Amniotic epithelial cell (primary cell): ENCODE results near the gene KCTD15.

ENCODE experiments used
- DNase-seq: peaks from one replicate; pipeline ENCODE4 v3.0.0-alpha.2; 2010; ENCODE audit warnings: low read depth

Gene KCTD15, protein sequence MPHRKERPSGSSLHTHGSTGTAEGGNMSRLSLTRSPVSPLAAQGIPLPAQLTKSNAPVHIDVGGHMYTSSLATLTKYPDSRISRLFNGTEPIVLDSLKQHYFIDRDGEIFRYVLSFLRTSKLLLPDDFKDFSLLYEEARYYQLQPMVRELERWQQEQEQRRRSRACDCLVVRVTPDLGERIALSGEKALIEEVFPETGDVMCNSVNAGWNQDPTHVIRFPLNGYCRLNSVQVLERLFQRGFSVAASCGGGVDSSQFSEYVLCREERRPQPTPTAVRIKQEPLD

DNA sequence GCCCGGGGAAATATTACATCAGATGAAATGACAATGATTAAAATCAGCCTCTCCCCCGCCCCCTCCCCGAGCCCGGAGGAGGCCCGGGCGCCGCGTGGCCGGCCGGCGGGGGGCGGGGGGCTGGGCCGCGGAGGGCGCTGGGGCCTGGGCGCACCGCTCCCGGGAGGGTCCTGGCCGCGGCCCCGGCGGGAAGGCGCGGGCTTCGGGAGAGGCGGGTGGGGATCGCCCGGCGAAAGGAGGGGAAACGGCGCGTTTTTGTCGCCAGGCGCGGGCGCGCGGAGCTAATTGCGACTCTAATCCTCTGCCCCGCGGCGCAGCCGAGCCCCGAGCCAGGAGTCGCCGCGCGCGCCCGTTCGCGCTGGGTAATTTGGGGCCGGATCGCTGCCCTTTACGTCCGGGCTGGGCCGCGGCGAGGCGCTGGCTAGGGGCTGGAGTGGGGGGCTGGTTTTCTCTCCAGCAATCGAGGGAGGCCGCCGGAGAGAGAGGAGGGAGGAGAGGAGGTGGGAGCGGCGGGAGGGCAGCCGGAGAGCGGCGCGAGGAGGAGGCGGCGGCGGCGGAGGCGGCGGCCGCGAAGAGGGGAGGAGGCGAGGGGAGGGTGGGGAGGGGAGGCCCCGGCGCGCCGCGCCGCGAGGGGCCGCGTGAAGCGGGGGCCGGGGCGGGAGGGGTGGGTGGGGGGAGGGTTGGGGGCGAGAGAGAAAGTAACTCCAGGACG lies at the start of gene KCTD15:
TSS of gene KCTD15 (plus strand) at position 707 of the 712 bp plus-strand sequence. CDS start 3,585 bp downstream, outside the sequence.
- DNase-seq, result peak; percentile 56

GRCh38 chr19:33747273-33747672 lies 49.4 kb upstream of the KCTD15 start:
- DNase-seq, result no peak

GRCh38 chr19:33748231-33748630 lies 48.4 kb upstream of the KCTD15 start:
- DNase-seq, result no peak

- no peak for DNase-seq
Observed at GRCh38 chr19:33749016-33749415, 47.7 kb upstream of the KCTD15 start.

DNA sequence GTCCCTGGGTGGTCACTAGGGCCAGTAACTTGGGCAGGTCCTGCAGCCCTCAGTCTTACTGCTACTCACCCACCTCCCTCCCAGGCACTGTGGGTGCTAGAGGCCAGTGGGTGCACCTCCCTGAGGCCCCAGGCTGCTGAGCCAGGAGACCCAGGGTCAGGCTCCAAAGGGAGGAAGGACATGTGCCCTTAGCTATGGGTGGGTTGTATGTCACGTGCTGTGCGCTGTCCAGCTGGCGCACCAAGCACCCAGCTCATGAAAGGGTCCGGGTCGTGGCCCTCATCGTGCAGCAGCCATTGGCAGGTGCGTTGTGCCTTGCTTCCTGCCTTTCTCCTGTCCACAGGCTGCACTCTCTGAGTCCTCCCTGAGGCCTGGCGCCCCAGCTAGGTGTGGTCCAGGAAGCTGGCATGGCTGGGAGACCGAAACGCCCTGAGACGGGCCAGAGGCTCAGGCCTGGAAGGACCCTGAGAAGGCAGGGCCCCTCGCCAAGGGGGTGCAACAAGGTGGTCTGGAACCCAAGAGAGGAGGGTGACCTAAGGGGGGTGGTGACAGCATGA lies 47.0 kb upstream of the KCTD15 start:
- no peak for DNase-seq

GRCh38 chr19:33750587-33751435 lies 45.9 kb upstream of the KCTD15 start:
- DNase-seq, result no peak

- DNase-seq, result no peak
Observed at GRCh38 chr19:33751436-33751770, 45.3 kb upstream of the KCTD15 start.

- no peak for DNase-seq
Observed at GRCh38 chr19:33752018-33752800, 44.5 kb upstream of the KCTD15 start.

- no peak for DNase-seq
Observed at GRCh38 chr19:33752945-33753344, 43.7 kb upstream of the KCTD15 start.

GRCh38 chr19:33754361-33754760 lies 42.3 kb upstream of the KCTD15 start:
- no peak for DNase-seq

DNA sequence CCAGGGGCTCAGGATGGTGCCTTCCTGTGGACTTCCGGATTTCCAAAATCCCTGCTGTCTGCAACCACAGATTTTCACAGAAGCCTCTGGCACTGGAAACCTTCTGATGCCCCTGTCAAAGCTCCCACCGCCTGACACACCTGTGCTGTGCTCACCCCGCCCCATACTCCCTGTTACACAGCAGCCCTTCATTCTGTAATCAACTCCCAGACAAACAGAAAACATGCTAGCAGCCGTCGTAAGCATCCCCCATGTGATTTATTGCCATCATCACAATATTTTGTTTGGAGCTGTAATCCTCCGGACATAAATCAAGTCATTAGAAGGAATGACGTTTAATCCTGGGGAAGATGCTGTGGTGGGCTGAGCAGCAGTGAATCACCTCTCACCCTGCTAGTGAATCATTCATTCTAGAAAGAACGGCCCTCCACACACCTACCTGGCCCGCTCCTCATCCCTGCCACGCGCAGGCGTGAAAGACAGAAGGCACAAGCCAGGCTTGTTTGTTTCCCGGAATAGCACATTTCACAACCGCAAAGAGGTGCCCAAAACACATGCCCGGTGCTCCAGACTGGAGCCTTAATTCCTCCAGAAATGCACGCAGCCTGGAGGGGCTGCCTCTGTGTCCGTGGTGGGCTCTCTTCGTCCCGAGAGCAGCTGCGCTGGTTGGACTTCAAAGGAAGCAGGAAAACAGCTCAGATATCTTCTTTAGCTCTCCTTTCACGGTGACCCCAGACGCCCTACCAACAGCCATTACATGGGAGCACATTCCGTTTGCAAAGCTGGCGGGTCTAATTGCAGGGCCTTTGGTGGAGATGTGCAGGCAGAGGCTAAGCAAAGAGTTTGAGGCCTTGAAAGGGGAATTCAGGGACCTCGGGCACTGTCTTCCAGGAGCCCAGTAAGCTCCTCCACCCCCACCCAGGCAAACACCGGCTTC lies 41.3 kb upstream of the KCTD15 start:
- no peak for DNase-seq

DNA sequence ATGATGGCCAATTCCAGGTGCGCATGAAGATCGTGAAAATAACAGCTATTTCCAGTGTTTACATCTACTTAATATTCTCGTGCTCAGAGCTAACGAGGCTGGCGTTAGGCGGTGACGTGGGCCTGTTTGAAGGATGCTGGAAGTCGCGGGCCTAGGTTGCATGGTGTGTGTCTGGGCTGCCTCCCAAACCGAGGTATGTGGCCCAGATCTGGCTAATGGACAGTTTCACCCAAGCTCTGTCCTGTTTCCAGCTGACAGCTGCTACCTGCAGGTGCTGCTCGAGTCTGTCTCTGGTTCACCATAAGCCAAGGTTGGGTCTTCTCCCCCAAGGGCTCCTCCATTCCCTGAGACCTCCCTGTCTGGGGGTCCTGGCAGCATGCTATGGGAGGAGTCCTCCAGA lies 40.5 kb upstream of the KCTD15 start:
- no peak for DNase-seq

DNA sequence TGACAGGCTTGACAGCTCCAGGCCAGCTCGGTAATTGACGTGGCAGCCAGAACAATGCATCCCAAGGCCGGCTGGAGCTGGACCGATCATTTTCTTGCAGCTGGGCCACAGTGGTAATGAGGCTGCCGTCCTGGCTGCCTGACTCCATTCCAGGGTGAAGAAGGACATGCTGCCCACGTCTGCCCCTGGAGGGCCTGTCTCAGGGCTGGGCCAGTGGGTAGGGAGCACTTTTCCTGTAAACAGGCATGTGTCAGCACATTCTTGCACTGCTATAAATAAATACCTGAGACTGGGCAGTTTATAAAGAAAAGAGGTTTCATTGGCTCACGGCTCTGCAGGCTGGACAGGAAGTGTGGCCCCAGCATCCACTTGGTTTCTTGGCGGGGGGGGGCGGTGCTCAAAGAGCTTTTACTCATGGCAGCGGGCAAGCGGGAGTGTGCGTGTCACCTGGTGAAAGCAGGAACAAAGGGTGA lies 38.1 kb upstream of the KCTD15 start:
- DNase-seq, result peak; percentile 4

- DNase-seq, result no peak
Observed at GRCh38 chr19:33759356-33759755, 37.3 kb upstream of the KCTD15 start.

DNA sequence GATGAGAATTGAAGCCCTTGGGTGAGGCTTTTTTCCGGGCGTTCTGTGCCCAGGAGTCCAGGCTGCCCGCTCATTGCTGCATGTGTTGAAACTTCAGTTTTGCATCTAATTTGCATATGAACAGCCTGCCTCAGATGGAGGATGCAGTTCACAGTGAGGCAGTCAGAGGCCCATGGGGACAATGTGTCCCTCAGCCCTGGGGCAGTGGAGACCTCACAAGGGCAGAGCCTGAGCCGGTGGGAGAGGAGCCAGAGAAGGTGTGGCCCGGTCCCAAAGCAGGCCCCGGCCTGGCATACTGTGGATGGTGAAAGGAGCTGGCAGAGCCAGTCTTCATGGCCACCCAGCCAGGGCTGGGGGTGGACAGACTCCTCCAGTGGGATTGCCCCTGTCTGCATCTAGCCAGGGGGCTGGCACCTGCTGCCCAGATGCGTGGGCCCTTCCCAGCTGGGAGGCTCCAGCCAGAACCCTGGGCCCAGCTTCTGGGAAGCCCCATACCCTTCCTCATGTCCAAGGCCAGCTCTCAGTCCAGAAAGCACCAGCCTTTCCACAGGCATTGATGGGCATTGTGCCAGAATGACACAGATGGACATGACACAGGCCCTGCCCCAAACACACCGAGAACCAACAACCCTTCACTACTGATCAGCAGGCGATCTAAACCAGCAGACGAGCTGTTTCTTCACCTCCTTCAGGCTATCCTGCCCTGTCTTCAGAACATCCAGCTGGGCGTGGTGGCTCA lies 32.9 kb upstream of the KCTD15 start:
- no peak for DNase-seq

DNA sequence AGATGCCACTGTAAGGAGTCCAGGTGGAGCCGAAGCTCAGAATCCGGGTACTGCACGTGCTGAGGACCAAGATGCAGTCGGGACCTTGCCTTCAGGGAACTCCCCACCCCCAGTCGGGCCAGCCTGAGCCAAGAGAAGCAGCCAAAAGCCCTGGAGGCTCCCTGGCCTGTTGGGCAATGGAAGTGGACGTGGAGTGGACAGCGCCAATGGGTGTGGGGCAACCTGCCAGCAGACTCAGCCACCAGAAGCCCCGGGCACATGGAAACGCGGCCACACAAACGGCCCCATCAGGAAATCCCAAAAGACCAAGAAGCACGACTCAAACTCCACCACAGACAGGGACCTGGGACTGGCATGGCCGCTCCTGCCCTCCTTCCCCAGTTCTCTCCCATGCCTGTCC lies 30.0 kb upstream of the KCTD15 start:
- DNase-seq, result no peak

DNA sequence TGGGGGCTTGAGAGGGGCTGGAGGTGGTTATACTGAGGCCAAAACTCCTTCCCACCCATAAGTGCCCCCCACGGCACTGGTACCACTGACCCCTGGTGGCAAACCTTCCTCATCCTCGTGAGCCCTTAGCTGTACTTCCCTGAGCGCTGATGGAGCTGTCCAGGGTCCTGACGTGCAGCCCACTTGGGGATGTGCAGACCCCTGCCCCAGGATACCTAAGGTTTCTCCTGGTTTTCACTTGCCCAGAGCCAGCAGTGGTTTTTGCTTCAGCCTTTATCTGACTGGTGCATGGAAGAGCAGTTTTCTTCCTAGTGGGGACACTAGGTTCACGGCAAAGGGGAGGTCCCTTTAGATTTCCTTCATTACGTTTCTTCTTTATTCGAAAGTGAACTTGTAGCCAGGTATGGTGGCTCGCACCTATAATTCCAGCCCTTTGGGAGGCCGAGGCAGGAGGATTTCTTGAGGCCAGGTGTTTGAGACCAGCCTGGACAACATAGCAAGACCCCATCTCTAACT lies 28.7 kb upstream of the KCTD15 start:
- DNase-seq, result peak; percentile 11

DNA sequence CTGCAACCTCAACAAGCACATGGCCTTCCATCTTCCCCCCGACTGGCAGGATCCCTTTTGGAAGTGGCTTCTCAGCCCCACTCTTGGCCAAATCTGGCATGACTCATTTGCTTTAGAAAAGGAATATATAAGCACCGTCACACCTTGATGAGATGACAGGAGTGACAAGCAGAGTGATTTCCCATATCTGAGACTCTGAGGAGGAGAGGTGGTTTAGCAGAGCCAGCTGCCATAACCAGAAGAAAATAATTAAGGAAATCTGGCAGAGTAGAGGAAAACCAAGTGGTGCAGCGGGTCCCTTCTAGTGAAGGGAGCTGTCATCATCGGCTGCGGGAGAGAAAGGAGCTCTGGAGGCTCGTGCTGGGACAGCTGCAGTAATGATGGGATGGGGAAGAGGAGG lies 27.5 kb upstream of the KCTD15 start:
- DNase-seq, result no peak

DNA sequence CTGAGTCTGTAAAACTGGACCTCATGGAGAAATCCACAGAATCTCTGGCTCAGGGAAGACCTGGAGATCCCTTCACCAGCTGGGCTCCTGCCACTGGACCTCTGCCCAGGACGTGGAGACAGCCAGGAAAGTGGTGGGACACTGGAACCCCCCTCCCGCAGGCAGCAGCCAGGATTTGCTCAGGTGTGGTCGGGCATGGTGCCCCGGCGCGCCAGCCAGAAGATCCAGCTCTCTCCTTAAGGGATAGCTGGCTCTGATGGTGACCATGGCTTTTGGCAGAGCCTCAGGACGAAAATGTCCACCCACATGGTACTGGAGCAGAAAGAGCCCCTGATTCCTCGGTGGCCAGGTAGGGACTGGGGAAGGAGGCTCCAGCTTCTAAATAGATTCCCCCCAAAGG lies 26.6 kb upstream of the KCTD15 start:
- no peak for DNase-seq
